ENCODE data around the gene TUBA4B.
"Not testable (repeated sequence)": the region's sequence is repeated elsewhere in the genome, so short reads cannot be mapped to it uniquely, and the experiment has no call there.

The TUBA4B gene

DNA sequence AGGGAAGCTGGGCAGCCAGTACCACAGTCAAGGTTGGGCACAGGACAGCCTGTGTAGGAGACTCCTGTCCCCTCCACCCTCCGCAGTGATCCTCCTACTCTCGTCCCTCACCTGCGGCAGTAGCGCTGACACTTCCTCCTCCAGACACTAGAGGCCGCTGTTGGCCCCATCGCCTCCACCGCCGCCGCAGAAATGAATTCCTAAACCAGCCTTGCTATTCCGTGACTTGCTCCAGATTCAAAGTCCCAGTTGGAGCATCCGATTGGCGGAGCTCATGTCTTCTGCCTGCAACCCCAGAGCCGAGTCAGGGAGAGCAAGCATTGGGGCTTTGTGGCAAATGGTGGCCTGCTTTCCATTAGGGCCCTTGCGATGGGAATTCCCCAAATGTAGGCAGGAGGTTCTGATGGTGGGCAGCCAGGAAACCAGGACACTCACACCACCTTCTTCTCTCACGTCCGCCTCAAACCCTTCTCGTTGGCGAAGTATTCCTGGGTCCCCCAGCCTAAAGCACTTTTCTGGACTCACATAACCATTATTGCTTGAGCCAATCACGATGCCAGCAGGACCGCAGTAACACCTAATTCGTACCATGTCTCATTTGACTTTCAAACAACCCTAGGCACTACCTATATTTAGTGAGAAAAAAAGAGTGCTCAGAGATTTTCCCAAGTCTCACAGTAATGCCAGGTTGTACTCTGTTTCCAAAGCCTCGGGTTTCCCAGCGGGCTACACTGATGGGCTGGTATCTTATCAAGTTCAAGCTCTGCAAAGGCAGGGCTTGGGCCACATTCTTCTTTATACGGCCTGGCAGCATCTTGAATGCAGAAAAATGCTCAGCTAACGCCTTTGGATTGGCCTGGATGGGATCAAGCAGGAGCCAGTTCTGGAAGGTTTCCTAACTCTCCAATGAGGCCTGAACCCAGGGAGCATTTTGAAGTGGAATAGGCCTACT is 24.9 kb downstream of the TUBA4B start:
- peak; percentile 77 for DNase-seq

DNA sequence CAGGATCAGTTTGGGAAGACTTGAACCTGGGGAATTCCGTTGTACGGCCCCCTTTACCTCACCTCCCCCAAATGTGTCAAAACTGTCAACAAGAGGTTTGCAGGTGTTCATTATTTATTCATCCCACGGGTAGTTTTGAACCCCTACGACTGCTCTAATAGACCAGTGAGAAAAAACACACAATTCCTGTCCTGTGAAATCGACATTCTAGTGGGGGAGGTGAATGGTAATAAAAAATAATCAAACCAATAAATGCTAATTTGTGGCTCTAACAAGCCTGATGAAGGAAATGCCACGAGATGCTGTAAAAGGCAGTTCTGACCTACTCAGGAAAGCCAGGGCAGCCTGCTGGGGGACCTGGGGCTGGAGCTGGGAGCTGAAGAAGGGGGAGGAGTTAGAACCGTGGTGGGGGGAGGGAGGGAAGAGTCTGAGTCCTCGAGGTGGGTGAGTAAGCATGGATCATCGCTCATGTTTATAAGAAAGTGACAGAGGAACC is 25.7 kb downstream of the TUBA4B start:
- no peak for DNase-seq

DNA sequence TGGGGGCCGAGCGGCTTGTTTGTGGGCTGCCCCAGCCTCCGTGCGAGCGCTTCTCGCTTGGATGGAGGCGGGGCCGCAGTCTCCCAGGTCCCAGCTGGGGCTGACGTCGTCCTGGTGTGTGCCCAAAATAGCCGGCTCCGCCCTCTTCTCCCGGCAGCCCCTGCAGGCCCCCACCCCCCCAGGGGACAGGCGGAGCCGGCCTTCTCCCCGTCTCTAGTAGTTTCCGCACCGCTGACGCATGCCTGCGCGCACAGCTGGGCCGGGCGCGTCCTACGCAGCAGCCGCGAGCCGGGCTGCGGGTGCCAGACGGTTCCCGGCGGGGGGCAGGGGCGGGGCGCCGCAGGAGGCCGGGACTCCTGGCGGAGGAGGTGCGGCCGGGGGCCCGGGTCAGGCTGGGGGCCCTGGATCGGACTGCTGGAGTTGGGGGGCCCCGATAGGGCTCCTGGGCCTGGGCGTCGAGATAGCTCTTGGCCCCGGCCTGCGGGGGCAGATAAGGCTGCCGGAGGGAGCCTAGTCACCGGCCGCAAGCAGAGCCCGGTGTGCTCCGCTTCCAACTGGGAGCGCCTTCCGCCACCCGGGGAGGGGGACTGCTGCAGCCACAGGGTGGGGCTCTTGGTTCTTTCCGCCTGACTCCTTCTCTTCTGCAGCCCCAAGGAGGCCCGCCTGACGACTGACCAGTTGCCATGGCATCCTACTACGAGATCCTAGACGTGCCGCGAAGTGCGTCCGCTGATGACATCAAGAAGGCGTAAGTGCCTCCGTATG is 26.3 kb downstream of the TUBA4B start, which contains the start of gene DNAJB2:
Gene DNAJB2 (plus strand): TSS at position 216 of the 765 bp plus-strand sequence. CDS start 468 bp downstream, at position 684.
- peak; percentile 94 for DNase-seq

DNA sequence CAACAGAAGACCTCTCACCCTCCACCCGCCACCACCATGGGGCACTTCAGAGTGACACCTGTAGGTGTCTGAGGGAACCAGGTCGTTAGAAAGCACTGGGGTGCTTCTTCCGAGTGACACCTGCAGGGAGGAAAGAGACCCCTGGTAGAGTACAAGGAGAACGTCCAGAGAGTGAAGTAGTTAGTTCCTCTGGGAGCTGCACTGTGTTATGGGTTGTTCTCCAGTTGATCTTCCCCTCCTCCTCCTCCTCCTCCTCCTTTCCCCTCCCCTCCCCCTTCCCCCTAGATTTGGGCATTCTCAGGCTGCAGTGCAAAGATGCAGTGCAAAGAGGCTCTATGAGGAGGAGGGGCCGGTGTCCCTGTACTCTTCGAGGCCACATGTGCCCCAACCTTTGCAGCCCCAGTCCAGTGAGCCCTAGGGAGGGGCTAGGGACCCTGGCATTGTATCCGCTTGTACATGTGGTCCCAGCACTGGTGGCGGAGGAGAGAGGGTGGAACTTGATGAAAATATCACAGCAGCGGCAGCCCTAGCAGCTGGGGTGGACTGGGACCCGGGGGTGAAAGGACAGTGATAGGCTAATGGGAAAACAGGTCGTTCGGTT is 27.0 kb downstream of the TUBA4B start:
- no peak for DNase-seq

DNA sequence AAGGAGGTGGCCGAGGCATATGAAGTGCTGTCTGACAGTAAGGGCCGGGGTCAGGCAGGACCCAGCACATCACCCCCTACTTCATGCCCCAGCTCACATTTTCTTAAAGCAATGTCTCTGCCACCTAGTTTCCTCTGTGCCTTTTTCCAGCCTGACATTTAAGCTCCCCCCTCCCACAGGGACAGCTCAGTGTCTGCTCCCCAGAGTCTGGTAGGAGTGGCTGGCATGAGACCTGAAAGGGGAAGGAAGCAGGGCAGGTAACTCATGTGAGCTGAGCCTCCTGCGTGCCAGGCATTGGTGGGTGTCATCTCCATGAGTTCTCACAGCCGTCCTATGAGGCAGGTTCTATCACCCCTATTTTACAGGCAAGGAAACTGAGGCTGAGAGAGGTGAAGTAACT is 27.6 kb downstream of the TUBA4B start:
- DNase-seq: no peak

DNA sequence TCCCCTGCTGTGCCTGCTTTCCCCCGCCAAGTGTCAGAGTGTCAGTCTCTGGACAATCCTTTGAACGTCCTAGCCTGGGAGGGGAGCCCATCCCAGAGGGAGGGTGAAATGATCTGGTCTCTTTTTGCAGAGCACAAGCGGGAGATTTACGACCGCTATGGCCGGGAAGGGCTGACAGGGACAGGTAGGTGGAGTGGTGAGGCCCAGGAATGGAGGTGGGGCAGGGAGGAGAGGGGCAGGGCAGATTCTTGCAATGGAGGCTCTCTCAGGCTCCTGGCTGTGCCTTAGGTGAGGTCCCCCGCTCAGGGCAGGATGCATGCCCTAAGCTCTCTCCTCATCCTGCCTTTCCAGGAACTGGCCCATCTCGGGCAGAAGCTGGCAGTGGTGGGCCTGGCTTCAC is 28.5 kb downstream of the TUBA4B start:
- DNase-seq: no peak

DNA sequence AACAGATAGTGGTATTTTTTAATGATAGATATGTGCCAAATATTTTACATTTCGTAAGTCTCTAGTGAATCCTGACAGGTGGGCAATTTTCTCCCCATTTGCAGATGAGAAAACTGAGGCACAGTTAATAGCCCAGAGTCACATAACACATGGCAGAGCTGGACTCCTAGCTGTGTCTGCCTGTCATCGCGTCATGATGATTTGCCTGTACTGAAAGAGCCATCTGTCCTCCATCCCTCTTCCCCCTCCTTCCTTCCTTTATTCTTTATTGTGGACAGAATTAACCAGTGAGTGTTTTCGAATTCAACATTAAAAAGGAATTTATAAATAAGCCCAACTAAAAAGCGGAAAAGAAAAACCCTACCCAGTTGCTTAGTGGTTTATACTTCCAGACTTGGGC is 29.3 kb downstream of the TUBA4B start:
- no peak for DNase-seq

DNA sequence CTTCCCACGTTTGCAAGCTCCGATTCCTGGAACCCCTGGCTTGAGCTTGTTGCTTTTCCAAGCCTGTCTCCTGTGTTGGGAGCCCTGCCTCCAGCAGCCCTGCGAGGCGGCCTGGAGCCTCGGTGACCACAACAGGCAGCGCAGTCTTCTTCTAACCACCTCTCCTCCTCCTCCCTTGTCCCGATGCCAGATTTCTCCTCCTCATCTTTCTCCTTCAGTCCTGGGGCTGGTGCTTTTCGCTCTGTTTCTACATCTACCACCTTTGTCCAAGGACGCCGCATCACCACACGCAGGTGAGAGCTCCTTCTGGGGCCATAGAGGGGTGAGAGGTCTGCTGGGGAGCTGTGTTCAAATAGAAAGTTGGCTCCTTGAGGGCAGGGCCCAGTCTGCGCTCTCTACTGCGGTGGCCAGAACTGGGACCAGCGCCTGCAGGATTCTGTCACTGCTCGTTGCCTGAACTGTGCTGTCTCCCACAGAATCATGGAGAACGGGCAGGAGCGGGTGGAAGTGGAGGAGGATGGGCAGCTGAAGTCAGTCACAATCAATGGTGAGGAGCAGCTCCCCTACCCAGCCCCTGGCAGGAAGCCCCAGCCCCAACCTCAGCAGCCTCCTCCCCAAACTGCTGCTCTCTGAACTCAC is 30.0 kb downstream of the TUBA4B start:
- DNase-seq: no peak

DNA sequence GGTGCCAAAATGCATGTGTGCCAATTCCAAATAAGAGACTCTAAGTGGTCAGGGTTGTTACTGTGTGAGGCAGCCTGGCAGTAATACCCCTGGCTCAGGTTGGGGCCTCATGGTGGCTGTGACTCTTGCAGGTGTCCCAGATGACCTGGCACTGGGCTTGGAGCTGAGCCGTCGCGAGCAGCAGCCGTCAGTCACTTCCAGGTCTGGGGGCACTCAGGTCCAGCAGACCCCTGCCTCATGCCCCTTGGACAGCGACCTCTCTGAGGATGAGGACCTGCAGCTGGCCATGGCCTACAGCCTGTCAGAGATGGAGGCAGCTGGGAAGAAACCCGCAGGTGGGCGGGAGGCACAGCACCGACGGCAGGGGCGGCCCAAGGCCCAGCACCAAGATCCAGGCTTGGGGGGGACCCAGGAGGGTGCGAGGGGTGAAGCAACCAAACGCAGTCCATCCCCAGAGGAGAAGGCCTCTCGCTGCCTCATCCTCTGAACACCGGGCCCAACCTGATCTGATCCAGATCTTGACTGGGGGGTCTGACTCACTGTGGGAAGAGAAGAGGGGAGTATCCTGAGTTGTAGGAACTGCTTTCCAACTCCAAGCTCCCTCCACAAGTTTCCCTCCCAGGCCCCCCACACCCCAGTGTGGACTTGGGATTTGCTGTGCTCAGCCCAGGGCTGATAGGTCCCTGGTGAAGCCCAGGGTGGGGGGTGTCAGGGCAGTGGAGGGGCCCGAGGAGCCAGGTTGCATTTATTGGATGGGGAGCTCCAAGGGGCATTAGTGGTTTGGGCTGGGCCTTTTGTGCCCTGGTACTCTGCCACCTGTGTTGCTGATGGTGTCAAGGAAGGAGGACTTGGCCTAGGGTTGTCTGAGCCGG is 31.7 kb downstream of the TUBA4B start:
- DNase-seq: no peak

DNA sequence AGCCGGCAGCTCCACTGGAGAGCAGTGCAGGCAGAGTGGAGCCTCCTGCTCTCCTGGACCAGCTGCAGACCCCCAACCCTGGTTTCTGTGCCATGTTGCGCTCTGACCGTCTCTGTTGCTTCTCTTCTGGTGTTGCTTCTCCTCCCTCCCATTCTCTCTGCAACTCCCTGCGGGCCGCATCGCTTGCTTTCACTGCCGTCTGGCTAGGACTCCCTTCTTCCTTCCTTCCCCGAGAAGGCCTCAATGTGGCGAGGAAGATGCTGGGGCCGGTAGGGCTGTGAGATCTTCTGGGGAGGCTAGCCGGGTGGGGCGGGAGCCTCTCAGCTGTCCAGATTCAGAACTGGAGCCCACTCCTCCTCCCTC is 32.3 kb downstream of the TUBA4B start:
- DNase-seq: no peak

DNA sequence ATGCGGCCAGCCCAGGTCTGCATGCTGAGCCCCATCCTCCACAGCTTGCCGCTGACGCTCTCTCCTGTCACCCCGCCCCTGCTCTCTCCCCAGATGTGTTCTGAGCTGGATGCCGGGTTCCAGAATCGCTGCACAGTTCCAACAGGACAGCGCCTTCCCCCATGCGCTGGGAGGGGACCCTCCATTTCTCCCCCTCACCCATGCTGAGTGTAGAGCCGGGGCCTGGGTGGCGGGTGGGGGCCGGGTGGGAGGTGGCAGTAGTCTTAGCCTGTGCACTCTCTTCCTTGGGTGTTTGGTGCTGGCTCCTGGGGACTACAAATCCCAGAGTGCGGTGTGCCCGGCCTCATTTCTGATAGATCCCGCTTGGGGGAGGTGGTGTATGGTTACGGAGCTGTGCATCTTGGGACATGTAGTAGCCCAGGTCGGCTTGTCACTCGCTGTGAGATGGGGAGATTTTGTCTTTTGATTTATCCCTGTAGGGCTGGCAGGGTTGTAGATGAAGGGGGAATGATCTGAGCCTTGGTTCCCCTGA is 32.9 kb downstream of the TUBA4B start:
- no peak for DNase-seq

DNA sequence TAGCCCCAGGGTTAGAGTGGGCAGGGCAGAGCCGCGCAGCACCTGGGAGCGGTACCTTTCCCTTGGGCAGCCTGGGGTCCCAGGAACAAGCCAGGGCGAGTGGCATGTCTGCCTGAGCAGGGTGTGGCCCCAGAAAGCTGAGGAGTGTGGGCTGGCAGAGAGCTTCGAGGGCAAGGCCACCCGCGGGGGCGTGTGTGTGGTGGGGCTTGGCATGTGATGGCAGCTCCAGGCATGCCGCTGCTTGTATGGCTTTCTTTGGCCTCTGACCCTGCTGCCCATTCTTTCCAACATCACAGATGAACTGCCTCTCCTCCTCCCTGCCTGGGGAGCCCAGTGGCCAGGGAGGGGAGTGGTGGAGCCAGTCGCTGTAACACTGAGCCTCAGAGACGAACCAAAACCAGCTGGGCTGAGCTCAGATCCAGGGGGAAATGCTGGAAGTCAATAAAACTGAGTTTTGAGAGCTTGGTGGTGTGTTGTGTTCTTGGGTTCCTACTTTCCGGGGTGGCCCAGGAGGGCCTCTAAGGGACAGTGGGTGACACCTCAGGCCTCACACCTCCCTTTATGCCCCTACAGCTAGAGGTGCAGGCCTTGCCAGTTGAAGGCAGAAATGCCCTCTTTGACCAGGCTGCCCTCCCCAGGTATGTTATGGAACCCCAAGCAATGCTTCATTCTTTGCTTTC is 33.5 kb downstream of the TUBA4B start:
- peak; percentile 22 for DNase-seq

DNA sequence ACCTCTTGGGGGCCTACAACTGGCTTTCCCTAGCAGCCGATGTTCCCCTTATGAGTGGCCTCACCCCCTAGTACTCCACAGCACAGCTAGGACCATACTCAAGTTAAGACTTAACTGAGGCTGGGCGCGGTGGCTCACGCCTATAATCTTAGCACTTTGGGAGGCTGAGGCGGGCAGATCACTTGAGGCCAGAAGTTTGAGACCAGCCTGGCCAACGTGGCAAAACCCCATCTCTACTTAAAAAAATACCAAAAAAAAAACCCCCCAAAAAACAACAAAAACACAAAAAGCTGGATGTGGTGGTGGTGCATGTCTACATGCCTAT is 34.0 kb downstream of the TUBA4B start:
- not testable (repeated sequence) for DNase-seq

DNA sequence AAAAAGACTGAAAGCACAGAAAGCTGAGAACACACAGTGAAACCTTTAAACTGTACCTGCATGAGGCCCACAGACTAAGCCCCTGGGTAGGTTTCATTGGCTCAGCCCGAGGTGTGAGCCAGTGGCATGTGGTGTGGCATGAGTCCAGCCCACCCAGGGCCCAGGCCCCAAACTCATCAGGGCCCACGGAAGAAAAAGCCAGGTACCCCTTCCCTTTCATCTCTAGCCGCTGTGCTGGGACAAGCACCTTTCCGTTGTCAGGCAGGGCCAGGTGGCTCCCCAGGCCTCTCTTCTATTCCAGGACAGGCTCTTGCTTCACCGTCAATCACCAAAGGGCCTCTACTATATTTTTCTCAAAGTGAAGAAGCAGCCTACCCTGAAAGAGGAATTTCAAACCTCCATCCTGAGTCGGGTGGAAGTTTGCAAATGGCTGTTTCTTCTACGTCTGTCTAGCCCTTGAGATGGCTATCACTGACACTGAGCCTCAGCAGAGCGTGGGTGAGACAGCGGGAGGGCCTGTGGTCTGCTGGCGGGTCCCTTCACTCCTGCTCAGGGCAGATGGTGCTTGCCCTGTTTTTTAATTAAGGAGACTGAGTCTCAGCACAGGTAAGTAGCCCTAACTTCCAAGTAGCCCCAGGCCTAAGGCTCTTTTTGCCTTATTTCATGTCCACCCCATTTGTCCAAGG is 34.7 kb downstream of the TUBA4B start:
- no peak for DNase-seq

DNA sequence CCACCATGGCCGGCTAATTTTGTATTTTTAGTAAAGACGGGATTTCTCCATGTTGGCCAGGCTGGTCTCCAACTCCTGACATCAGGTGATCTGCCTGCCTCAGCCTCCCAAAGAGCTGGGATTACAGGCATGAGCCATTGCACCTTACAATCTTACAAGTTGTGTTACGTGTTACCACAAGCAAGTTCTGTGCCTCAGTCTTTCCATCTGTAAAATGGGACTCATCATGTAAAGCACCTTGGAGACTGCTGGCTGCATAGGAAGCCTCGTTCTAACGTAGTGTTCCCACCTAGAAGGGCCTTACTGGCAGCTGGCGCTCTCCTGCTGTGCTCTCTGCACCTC is 36.1 kb downstream of the TUBA4B start:
- no peak for DNase-seq

DNA sequence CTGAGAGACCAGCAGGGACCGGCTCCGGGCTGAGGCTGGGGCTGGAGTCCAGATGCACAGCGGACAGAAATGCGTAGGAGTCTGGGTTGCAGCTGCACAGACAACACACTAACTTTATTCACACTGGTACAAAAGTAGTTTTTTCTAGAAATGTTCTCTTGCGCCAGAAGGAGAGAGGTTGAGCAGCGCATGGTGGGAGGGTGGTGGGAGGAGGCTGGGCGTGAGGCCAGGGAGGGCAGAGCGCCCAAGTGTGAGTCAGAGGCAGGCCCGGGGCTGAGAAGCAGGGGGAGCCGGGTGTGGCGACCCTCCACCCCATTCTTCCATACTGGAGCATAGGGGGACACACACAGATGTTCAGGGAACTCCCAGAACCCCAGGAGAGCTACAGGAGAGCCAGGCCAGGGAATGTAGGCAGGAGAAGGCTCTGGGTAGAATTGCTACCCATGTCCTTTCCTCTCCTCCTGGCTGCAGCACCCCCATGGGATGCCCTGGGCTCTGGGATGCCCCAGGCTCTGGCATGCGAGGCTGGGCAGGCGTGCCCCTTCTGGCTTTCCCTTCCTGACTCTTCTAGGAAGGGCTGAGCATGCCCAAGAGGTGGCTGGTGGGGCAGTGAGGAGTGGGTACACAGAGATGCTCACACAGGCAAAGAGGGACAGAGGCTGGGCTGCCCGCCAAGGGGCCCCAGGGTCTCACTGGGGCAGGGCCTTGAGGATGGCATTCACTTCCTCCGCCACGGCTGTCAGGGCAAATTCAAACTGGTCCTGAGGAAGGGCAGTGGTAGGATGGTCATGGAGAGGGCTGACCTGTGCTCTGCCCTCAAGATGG is 36.7 kb downstream of the TUBA4B start:
- DNase-seq: peak; percentile 28

DNA sequence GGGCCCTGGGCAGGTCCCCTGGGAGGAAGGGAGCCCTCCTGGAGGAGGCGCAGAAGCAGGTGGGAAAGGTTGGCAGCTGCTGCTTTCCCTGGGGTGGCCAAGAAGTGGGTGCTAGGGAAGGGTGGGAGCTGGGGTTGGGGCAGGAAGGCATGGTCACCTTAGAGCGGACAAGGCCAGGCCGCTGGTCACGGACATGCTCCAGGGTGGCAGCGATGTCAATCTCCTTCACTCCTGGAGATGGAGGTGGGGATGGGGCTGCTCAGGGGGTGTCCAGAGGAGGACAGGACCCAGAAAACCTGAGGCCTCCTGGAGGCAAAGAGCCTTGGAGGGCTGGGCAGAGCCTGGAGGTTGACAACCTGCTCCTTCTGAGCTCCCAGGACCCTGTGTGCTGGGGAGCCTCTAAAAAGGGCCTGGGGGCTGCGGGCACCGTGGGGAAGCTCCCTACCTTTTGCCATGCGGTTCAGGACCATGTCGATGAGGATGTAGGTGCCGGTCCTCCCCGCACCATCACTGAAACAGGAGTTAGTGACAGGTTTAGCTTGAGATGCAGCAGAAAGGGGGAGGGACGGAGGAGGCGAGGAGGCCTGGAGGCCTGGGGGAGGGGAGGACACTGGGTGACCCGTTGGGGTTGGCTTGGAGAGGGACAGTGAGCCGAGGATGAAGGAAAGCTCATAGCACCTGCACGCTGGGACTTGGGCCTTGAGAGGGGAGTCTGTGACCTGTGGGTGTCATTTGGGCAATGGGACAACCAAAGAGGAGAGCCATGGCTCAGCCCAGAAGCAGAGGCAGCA is 37.5 kb downstream of the TUBA4B start:
- no peak for DNase-seq

DNA sequence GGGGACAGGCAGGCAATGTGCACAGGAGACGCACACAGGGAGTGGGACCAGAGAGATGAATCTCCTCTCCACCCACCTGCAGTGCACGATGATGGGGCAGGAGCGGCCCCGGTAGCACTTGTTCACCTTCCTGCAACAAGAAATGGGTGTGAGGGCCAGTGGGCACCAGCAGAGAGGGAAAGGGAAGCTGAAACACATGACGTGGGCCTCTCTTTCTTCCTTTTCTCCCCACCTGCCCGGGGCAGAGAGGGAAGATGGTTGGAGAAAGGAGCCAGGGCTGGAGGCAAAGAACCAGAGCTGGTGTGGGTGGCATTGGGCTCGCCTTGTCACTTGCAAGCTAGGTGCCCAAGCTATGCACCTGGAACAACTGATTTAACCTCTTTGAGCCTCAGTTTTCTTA is 38.4 kb downstream of the TUBA4B start:
- DNase-seq: no peak
